ENCODE measurements around the gene AJUBA.
"Not testable (repeated sequence)": the region's sequence is repeated elsewhere in the genome, so short reads cannot be mapped to it uniquely, and the experiment has no call there.

AJUBA gene

GRCh38 chr14:23006544-23007419, 24.4 kb upstream of the AJUBA start:
- DNase-seq, result peak; percentile 98

- no peak for DNase-seq
Observed at GRCh38 chr14:23006188-23006534, 23.8 kb upstream of the AJUBA start.

- no peak for DNase-seq
Observed at GRCh38 chr14:23005451-23006187, 23.3 kb upstream of the AJUBA start.

DNA sequence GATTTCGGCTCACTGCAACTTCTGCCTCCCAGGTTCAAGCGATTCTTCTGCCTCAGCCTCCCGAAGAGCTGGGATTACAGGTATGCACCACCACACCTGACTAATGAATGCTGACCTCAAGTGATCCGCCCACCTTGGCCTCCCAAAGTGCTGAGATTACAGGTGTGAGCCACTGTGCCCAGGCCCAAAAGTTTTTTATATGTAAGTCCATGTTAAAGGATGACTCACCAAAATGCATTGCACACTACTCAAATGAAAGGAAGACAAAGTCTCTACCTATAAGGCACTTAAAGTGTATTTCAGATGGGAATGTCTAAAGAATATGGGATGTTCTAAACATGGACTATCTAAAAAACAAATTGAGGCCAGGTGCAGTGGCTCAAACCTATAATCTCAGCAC, 21.9 kb upstream of the AJUBA start:
- DNase-seq, result not testable (repeated sequence)

DNA sequence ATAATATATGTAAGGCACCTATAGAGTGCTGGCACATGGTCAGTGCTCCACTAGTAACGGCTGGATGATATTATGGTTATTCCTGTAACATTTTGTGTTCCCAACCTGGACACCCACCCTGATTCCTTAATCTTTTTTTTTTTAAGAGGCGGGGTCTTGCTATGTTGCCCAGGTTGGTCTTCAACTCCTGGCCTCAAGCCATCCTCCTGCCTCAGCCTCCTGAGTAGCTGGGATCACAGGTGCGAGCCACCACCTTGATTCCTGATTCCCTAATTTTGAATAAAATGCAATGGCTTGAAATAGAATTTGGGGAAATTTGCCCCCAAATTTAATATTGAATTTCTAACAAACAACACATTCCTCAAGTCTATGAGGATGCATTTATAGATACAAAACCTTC, 20.2 kb upstream of the AJUBA start:
- no peak for DNase-seq

- no peak for DNase-seq
Observed at GRCh38 chr14:23000860-23001259, 18.5 kb upstream of the AJUBA start.

GRCh38 chr14:22998329-22999012, 16.1 kb upstream of the AJUBA start:
- DNase-seq, result peak; percentile 12

- DNase-seq, result peak; percentile 10
Observed at GRCh38 chr14:22997676-22998323, 15.4 kb upstream of the AJUBA start.

DNA sequence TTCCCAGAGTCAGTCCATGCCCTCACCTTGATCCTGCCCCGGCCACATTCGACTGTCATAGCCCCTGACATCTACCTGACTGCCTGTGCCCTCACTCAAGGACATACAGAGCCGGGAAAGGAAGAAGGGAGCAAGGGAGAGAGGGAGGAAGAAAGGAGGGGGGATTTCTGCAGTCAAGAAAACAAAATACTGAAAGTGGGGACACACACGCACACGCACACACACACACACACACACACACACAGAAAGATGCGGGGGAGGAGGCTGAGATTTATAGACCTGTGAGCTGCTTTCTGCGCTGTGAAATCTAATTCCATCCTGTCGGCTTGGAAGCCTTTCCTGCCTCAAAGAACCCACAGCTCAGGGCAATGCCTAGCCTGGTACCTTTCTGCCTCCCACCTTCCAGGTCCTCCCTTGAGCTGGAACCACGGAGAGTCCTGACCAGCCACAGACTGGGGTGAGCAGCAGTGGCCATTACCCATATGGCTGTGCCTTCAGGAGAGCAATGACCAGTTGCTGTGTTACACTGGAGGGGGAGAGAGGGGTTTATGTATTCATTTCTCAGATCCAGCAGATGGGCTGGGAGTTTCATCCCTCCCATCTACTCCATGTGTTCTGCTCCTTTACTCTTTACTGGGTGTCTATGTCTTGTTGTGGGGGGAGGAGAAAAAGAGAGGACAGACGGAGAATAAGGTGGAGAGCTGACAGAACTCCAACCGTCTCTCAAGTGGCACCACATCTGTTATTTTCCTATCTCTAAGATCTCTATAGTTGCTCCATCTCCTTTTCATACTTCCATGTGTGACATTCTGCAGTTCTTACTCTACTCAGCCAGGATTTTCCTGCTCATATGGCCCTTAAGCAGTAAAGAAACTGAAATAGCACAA, 14.7 kb upstream of the AJUBA start:
- DNase-seq, result peak; percentile 75

DNA sequence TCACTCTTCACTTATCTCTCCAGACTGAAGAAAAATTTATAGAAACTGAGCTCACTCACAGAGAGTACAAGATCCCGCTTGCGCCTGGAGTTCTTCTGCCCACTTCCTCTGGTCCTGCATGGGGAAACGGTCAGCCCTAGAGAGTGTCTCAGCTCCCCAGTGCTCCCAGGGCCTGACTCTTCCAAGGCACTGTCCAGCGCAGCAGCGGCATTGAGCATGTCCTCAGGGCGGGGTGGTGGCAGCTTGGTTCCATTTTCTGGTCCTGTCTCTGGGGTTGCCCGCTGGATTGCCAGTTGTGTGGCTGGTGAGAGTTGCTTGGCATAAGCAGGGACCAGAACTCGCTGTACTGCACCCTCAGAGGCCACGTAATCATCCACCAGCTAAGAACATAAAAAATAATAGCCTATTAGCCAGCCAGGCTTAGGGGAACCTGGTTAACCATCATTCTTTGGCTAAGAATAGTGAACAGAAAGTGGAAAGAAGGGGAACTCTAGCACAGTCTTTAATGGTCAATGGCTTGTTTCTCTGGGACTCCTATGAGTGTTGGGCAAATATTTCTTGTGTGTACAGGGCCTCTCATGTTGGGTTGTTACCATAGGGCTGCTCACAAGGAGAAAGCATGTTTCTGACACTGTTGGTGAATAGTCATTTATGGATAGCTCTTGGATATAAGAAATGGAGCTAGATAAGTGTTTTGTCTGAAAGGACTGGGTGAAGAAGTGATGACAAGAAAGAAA, 13.7 kb upstream of the AJUBA start:
- DNase-seq, result no peak

DNA sequence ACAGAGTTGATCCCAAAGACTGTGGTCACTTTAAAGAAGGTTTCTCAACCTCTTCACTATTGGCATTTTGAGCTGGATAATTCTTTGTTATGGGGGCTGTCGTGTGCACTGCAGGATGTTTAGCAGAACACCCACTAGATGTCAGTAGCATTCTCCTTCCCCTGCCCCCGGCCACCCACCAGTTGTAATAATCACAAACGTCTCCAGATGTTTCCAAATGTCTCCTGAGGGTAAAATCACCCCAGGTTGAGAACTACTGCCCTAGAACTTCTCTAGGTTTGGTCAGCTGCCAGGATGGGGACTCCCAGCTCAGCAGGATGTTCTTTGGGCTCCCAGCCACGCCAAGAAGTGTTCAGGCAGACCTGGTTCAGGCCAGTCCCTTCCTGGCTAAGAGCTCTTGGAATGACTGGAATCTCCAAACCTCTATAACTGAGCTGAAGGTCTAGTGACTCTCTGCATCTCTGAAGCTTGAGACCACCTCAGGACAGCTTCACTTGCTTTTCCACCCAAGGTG, 12.5 kb upstream of the AJUBA start:
- peak; percentile 64 for DNase-seq

DNA sequence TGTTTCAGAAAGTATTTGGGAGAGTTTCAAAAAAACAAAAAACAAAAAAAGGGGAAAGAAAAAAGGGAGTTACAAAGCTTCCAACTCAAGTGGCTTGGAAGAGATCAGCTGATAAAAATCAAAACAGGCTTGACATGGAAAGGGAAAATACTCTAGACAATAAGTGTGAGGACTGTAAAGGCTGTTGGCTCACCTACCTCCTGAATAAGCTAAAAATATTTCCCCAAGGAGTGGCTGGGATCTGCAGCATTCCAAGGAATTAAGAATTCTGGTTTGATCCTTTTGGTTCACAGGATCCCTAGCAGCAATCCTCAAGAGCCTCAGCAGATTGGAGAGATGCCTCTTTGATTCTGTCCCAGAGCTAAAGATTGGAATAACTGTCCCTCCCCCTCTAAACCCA, 11.2 kb upstream of the AJUBA start:
- no peak for DNase-seq

- DNase-seq, result no peak
Observed at GRCh38 chr14:22991852-22992251, 9.5 kb upstream of the AJUBA start.

GRCh38 chr14:22987291-22987690, 4.9 kb upstream of the AJUBA start:
- no peak for DNase-seq

GRCh38 chr14:22986508-22987054, 4.2 kb upstream of the AJUBA start:
- DNase-seq, result no peak

GRCh38 chr14:22985894-22986507, 3.6 kb upstream of the AJUBA start:
- no peak for DNase-seq

GRCh38 chr14:22984959-22985658, 2.8 kb upstream of the AJUBA start:
- DNase-seq, result no peak

GRCh38 chr14:22981876-22982476, 375 bp downstream of the AJUBA start:
- peak; percentile 84 for DNase-seq

All from right kidney (tissue), 1 donor.